NCI-H82 (cell line): Measurements from ENCODE around the gene WNT3.
"Not testable (repeated sequence)": the region's sequence is repeated elsewhere in the genome, so short reads cannot be mapped to it uniquely, and the experiment has no call there.

ENCODE experiments used
- DNase-seq: peaks from one replicate; lab custom pipeline; 2025; lab: John Stamatoyannopoulos, UW

The WNT3 gene, protein sequence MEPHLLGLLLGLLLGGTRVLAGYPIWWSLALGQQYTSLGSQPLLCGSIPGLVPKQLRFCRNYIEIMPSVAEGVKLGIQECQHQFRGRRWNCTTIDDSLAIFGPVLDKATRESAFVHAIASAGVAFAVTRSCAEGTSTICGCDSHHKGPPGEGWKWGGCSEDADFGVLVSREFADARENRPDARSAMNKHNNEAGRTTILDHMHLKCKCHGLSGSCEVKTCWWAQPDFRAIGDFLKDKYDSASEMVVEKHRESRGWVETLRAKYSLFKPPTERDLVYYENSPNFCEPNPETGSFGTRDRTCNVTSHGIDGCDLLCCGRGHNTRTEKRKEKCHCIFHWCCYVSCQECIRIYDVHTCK

GRCh38 chr17:46818316-46818928 lies at the start of gene WNT3:
Gene WNT3 (minus strand): TSS chr17:46818692. CDS start chr17:46818597, 95 bp downstream.
- peak; percentile 80 for DNase-seq

DNA sequence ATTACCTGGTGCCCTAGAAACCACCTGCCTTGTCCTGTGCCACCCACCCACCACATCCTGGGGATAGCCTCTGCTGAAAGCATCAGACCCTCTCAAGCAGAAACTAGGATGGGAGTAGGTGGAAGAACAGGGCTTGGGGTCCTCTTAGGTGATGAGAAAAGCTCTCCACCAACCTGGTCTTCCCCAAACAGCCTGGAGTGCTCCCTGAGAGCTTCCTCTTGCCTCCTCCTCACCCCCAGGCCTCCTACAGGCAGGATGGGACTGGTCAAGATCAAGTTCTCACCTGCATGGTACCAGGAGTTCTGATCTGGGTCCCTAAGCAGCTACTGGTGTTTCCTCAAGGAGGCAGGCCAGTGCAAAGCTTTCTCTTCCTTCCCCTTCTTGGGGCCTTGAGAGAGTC lies 48.3 kb upstream of the WNT3 start:
- DNase-seq, result no peak

GRCh38 chr17:46866325-46866724 lies 47.8 kb upstream of the WNT3 start:
- DNase-seq, result no peak

DNA sequence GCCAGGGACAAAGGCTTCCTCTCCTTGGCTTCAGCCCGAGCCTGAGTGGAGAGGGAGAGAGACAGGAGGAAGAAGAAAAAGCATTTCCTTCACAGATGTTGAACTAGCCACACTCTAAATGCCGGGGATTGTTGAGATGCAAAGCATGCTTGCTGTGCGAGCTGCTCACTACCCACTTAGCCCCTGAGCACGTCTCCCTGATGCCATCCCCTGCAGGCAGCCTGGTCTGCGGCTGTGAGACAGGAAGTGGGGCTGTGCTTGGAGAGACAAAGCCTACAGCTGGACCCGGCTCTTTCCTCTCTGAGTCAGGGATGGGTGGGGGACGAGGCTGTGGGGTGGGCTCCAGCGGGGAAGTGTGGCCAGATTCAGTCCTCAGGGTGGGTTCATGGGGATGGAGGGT lies 46.6 kb upstream of the WNT3 start:
- DNase-seq, result no peak

DNA sequence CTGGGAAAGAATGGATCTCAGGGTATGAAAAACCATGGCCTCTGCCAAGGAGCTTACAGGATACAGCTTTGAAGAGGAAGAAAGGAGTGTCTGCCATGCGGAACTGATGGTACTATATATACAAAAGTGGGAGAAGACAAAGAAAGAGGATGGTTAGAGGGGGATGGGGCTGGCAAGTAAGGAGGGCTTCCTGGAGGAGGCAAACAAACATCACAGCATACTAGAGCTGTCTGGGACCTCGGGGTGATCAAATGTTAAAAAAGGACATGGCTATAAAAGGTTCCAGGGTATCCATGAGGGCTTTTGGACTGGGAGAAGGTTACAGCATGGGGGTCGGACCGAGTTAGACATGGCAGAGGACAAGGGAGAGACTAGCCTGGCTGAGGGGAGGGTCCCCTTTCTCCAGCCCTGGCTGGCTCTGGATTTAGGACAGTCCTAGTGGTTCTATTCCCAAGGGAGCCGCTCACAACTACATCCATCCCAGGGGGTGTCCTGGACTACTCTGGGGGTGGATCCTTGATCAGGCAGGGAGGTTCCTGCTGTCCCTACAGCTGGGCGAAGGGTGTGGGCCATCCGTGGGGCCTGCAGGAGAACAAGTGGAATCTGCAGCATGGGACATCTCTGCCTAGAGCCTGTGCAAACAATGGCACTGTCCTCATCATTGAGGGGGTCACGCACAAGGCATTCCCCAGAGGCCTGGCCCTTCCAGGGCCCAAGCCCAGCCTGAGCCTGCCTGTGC lies 45.1 kb upstream of the WNT3 start:
- DNase-seq, result no peak

- peak; percentile 73 for DNase-seq
These were observed 44.5 kb upstream of the WNT3 start for GRCh38 chr17:46862949-46863348.

DNA sequence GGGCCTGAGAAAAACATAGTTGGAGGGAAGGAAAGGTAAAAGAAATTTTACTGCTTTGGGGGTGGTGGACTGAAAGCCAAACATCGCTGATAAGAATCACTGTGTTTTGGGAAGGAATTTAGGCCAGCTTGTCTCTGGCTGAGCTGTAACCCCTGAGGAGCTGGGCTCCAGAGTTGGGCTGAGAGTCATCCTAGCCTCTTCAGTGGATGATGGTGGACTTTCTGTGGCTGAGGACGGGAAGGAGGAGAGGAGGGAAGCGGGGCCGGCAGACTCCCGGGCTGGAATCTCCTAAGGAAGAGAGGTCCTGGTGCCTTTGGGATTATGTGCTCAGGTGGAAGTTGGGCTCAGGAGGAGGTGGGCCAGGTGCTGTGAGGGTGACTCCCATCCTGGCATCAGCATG lies 41.5 kb upstream of the WNT3 start:
- no peak for DNase-seq

- DNase-seq, result no peak
These were observed 39.1 kb upstream of the WNT3 start for GRCh38 chr17:46857600-46857999.

DNA sequence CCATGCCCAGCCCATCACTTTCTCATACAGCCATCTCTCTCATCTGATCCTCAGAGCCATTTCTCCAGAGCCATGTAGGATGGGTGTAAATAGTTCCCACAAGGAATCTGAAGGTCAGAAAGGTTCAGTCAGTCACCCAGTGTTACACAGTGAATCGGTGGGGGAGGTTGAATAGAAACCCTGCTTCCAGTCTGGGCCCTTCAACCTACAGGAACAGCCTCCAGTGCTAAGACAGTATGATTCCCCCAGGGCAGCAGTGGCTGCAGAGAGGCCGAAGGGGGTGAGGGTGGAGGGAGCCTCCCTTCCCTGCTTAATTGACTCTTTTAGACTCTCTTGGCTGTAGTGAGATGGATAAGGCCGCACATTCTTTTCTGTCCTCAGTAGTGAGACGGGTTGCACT lies 36.5 kb upstream of the WNT3 start:
- no peak for DNase-seq

DNA sequence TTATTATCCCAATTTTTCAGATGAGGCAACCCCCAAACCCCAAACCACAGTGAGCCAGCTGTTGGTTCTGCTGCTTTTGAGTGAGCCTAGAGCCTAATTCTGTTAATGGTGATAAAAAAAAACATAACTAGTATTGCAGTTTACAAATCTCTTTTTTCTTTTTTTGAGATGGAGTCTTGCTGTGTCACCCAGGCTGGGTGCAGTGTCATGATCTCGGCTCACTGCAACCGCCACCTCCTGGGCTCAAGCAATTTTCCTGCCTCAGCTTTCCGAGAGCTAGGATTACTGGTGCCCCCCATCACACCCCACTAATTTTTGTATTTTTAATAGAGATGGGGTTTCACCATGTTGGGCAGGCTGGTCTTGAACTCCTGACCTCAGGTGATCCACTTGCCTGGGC lies 36.0 kb upstream of the WNT3 start:
- no peak for DNase-seq

DNA sequence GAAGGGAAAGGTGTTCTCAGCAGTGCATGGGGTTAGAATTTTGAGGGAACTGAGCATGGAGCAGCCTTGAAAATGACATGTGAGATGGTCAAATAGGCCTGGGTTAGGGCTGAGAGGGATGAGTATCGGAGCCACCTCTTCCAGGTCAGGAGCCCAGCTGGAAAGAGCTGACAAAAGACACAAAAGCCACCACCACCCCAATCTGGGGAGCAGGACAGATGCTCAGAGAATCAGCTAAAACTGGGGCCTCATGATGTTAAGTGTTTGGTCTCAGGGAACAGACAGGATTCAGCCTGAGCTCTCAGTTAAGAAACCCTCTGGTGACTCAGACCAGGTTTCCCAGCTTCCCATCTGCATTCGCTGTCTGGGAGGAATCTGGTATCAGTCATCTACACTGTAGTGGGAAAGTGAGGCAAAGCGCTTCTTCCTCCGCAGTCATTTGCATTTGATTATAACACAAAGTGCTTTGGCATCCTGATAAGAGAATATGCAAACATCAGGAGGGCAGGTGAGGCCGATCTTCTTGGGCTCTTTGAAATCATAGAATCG lies 35.5 kb upstream of the WNT3 start:
- no peak for DNase-seq

DNA sequence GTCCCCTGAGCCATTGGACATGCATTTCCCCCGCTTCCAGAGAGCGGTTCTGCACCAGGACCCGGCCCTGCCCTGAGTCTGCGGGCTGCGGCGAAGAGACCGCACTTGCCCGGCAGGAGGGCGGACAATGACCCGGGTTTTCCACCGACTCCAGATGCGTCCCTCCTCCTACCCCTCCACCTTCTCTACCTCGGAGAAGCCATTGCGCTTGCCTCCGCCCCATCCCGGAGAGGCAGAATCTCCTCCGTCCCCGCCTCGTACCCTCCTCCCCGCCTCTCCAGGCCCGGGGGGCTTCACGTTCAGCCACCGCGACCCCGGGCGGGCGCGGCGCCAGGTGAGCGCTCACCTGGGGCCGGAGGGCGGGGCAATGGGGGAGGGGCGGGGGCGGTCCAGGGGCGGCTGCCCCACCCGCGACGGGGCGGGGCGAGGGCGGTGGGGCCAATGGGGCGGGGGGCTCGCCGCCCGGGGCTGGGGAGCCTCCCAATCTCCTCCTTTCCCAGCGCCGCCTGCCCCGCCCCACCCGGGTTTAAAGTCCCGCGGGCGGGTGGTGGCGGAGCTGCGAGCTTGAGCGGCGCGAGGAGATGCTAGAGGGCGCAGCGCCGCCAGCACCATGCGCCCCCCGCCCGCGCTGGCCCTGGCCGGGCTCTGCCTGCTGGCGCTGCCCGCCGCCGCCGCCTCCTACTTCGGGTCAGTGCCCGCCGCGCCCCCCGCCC lies 32.7 kb upstream of the WNT3 start, which contains the start of gene WNT9B:
WNT9B (plus strand) TSS at position 555 of the 713 bp plus-strand sequence; CDS start at position 611, 56 bp downstream.
- DNase-seq, result peak; percentile 75

- no peak for DNase-seq
These were observed 32.2 kb upstream of the WNT3 start for GRCh38 chr17:46850688-46851028.

GRCh38 chr17:46848534-46848933 lies 30.0 kb upstream of the WNT3 start:
- DNase-seq, result no peak

GRCh38 chr17:46847204-46848191 lies 29.0 kb upstream of the WNT3 start:
- no peak for DNase-seq

DNA sequence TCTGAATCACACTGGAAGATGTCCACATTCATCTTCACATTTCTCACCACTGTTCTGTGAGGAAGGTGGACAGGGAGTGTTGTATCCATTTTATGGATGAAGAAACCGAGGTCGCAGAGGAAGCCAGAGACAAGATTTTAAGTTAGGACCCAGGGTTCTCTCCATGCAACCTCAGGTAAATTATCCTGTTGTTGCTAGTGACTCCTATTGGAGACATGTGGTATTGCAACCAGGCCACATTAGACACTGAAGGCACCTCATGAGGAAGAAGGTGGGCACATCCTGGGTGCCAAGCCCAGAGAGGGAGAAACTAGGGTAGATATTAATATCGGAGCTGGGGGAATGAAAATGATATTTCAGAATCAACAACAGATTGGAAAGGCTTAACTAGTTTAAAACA lies 24.3 kb upstream of the WNT3 start:
- peak; percentile 18 for DNase-seq

GRCh38 chr17:46841561-46842379 lies 23.3 kb upstream of the WNT3 start:
- DNase-seq, result peak; percentile 51

DNA sequence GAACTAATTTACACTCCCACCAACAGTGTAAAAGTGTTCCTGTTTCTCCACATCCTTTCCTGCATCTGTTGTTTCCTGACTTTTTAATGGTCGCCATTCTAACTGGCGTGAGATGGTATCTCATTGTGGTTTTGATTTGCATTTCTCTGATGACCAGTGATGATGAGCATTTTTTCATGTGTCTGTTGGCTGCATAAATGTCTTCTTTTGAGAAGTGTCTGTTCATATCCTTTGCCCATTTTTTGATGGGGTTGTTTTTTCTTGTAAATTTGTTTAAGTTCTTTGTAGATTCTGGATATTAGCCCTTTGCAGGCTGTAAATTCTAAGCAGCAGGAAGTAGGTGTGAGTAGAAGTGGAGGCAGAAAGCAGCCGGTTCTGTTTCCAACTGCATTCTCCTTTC lies 22.1 kb upstream of the WNT3 start:
- DNase-seq, result not testable (repeated sequence)

DNA sequence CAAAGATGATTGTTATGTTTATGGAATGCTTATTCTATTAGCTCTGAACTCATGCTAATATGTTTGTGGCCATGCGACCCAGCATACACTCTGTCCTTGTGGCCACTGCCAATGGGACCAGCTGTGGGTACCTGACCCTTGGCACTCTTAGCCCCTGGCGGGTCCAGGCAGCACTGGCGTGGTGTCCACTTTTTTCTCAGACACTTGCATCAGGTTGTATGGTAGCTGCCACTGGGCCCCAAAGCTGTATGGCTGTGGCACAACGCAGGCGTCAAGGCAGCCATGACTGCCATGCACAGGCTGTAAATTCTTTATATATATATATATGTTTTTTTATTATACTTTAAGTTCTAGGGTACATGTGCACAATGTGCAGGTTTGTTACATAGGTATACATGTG lies 20.7 kb upstream of the WNT3 start:
- DNase-seq, result no peak

DNA sequence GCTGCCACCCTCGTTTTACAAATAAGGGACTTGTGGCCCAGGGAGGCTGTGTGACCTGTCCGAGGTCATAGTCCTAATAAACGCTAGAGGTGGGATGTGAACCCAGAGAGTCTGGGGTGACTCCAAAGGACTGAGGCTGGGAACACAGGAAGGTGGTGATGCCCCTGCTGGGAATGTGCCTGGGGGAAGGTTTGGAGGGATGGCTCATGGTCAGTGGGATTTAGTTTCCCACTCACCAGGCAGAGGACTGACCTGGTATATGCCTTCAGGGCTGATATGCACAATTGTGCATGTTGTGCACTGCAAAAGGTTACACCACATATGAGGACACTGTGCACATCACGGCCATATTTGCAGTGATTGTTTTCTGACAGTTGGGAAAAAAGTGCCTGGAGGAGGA lies 19.0 kb upstream of the WNT3 start:
- no peak for DNase-seq
